Gastrocnemius medialis (tissue), 4 donors: ENCODE results near the gene PIK3CA.
"Not testable (repeated sequence)": the region's sequence is repeated elsewhere in the genome, so short reads cannot be mapped to it uniquely, and the experiment has no call there.

Source experiments
- POLR2A ChIP-seq, 2 donors: fragments of 450-650 bp; IDR thresholded peaks; one replicate each; pipeline ENCODE4 v1.6.1; 2017; ENCODE audit warnings: antibody characterized with exemption in 2 of 2, mild to moderate bottlenecking in 2 of 2, moderate library complexity in 2 of 2
- TF ChIP-seq, protein P1 (sequence below), 5 experiments: fragments of 450-650 bp in 3 of 5; fragments of 200-600 bp in 2 of 5; sonication (generic) in 2 of 5; IDR thresholded peaks in 4 of 5; conservative IDR thresholded peaks in 1 of 5; 1 replicate in 4 of 5; 2 replicates in 1 of 5; pipeline ENCODE4 v1.5.1; 2016 to 2019; ENCODE audit warnings: antibody characterized with exemption in 5 of 5, mild to moderate bottlenecking in 3 of 5, moderate library complexity in 3 of 5

DNA sequence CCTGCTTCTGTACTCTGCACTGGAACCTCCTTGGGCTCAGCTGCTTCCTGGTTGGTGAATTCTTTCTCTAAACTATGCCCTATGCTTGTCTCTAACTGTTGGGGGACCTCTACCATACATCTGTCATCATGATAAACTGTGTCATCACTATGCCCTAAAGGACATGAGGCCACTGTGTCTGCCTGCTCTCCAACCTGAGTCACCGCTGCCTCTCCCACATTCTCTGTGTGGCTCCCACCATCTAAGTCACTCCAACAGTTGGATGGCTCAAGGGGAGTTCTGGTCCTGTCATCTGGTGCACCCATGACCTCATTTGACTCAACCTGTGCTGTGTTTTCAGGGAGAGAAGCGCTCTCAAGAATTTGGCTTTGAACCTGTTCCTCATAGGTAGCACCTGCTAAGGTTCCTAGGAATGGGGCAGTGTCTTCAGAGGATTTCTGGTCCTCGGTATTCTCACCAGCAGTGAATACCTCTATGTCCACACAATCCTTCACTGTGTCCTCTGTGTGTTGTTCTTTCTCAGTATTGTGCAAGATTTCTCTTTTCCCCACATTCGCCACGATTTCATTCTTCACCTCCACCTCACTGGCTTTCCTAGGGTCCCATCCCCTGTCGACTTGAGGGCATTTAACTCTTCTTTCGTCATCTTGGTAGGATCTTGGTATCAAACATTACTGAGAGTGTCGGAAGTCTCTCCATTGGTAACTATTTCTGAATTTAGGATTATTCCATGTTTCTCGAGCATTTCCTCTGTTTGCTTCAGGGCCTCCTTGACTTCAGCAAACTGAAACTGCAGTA, 112.0 kb downstream of the PIK3CA start:
- TF ChIP-seq POLR2A (IDR thresholded peaks at IDR 0.05): not testable (repeated sequence)
- TF ChIP-seq, protein P1, sequence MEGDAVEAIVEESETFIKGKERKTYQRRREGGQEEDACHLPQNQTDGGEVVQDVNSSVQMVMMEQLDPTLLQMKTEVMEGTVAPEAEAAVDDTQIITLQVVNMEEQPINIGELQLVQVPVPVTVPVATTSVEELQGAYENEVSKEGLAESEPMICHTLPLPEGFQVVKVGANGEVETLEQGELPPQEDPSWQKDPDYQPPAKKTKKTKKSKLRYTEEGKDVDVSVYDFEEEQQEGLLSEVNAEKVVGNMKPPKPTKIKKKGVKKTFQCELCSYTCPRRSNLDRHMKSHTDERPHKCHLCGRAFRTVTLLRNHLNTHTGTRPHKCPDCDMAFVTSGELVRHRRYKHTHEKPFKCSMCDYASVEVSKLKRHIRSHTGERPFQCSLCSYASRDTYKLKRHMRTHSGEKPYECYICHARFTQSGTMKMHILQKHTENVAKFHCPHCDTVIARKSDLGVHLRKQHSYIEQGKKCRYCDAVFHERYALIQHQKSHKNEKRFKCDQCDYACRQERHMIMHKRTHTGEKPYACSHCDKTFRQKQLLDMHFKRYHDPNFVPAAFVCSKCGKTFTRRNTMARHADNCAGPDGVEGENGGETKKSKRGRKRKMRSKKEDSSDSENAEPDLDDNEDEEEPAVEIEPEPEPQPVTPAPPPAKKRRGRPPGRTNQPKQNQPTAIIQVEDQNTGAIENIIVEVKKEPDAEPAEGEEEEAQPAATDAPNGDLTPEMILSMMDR (IDR thresholded peaks at IDR 0.05 in 4 of 5, conservative IDR thresholded peaks at IDR 0.05 in 1 of 5): not testable (repeated sequence)
